GM21381 (cell line): ENCODE measurements around the gene PAQR8.
"Not testable (repeated sequence)": the region's sequence is repeated elsewhere in the genome, so short reads cannot be mapped to it uniquely, and the experiment has no call there.

ENCODE experiments used
- ATAC-seq: cut with Tn5 transposase; IDR thresholded peaks from one replicate; pipeline ENCODE4 v1.9.1; 2021; ENCODE audit warnings: mild to moderate bottlenecking, moderate library complexity; ENCODE audit not compliant: unreplicated experiment

The PAQR8 gene

DNA sequence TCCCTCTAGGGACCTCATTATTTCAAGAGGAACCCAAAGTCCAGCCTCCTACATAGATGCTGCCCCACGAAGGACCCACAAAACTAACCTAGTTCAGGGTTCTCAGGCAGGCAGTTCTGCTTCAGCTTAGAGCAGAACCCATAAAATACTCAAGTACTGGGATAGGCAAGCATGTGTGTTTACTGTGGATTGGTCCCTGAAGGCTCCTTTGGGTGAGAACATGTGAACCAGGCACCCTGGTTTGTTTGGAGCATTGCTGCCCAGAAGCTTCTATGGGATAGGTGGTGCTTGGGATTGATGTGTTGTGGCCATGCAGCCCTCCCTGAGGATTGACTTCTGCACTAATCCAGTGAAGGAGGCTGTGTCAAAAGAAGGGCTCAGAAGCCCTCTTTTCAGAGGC lies 43.3 kb downstream of the PAQR8 start:
- ATAC-seq: no peak

- ATAC-seq: no peak
Measured at GRCh38 chr6:52407467-52407866, 45.5 kb downstream of the PAQR8 start.

DNA sequence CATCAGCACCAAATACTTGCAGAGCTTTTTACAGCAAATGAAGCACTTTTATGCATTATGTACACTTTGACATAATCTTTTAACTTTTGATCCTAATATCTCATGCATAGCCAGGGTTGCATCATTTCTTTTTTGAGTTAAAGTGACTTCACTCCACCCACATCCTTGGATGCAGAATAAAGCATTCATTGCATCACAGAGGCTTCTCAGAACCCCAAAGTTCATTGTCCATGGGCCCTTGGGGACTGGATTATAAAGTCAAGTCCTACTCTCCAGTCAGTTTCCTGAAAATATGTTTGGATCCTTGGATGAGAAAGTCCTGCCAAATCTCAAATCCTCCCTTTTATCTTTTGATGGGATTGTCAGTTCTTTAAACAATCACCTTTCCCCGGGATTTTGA lies 47.5 kb downstream of the PAQR8 start:
- no peak for ATAC-seq

DNA sequence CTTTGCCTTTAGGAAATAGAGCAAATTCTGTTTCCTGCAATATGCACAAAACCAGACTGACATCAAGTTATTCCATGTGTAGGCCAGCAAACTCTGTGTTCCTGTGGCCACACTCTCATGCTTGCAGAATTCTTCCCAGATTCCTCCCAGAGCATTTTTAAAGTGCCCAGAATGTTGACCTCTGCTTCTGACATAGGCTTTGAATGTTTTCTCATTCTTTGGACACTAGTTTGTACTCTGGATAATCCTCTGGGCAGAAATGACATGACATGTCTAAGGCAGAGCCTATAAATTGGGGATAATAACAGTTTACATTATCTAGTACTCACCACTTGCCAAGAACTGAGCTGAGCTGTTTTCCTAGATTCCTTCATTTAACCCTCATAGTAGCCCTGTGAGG lies 49.0 kb downstream of the PAQR8 start:
- no peak for ATAC-seq

GRCh38 chr6:52411911-52412310 lies 50.0 kb downstream of the PAQR8 start:
- ATAC-seq: no peak

GRCh38 chr6:52415333-52415732 lies 53.4 kb downstream of the PAQR8 start:
- ATAC-seq: no peak

DNA sequence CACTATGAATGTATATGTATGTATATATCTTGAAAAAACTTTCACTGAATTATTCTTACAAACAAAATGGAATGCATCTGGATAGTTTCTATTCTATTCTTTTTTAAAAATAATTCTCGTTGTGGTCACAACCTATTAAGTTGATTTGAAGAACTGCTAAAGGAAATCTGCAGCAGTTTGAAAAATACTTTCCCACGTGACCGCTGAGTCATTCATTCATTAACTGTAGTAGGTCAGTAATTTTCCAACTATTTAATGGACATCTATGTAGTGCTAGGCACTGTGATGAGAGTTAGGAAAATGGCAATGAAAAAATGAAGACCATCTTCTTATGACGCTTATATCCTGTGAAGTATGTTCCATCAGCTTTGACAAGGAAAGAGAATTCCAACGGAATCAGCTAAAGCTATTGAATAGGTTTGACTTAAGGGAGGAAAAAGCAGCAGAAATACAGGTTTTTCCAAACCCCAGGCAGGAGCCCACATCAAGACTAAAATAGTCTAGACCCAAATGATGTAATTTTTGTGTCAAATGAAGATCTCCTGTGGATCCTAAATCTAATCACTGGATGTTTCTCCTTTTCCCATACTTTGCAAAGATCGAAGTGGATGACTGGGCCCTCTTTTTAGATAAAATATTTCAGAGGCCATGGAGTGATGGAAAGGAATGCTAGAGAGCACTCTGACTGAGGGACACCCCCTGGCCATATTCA lies 54.1 kb downstream of the PAQR8 start:
- no peak for ATAC-seq

DNA sequence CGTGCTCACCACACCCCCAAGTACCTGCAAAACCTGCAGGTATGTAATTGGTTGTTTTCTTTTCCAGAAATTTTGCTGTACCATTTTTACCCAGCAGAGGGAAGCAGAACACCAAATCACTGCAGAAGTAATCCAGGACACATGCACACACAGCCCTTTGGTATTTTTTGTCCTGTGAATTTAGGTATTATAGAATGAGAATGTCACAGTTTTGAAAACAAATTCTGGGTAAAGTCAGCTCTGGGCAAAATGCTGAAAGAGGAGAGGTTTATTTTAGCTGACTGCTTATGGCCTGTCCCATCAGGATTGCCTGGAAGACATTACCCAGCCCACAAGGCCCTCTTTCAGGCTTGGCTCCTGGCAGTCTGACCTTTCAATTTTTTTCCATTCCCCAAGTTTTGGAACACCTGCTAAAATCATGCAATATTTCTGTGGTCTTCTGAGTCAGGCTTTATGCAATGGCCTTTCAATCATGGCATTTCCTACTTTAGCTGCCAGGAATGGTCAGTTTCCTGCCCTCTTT lies 54.7 kb downstream of the PAQR8 start:
- no peak for ATAC-seq

DNA sequence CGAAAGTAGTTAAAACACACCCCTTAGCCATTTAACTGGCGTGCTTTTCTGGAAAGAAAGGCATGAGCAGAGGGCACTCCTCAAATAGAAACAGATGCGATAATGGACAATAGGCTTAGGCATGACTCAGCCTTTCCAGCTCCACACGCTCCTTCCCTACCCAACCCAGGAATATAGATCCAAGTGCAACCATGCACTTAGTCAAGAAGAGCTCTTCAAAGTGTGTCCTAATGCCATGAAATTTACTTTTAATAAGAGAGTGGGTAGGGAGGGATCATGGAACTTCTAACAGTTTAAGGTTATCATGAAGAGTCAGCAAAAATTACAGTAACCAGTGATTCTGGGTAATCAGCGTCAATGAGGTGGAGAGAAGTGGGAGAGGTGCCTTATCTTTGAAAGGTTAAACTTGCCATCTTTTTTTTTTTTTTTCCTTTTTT lies 55.7 kb downstream of the PAQR8 start:
- no peak for ATAC-seq

- ATAC-seq: no peak
Measured at GRCh38 chr6:52418606-52419005, 56.7 kb downstream of the PAQR8 start.

DNA sequence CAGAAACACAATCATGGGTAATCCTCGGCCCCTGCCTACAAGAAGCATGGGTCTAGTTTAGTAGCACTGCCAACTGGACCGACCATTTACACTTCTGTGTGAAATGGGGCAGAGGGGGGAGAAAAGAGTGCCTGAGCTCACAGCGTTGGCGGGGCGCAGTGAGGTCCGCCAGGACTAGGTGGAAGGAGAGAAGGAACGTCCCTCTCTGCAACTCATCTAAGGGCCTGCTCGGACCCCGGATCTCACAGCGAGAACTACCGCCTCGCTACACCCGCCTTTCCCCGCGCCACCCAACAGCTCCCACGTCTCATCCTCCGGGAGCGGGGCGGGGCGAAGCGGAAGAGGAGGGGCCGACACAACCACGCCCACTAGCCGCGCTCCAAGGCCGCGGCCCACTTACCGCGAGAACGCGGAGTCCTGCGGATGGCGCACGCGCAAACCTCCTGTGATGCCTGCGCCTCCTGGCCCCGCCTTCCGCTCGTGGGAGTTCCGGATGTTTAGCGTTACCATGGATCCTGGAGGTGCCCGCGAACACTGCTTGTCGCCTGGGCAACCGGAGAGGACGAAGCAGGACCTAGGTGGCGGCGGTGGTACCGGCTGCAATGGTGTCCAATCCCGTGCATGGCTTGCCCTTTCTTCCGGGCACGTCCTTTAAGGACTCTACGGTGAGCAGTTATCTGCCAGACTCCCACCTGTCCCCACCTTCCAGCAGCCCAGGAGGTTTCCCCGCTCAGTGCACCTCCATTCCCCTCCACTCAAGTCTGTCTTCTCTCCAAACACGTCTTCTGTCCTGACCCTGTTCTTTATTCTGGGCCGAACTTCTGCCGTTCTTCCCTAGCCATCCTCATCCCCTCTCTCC lies 58.1 kb downstream of the PAQR8 start, which contains the start of gene EFHC1:
Gene EFHC1 (plus strand): TSS at position 534 of the 859 bp plus-strand sequence. CDS start 69 bp downstream, at position 603.
- ATAC-seq: peak; percentile 93

DNA sequence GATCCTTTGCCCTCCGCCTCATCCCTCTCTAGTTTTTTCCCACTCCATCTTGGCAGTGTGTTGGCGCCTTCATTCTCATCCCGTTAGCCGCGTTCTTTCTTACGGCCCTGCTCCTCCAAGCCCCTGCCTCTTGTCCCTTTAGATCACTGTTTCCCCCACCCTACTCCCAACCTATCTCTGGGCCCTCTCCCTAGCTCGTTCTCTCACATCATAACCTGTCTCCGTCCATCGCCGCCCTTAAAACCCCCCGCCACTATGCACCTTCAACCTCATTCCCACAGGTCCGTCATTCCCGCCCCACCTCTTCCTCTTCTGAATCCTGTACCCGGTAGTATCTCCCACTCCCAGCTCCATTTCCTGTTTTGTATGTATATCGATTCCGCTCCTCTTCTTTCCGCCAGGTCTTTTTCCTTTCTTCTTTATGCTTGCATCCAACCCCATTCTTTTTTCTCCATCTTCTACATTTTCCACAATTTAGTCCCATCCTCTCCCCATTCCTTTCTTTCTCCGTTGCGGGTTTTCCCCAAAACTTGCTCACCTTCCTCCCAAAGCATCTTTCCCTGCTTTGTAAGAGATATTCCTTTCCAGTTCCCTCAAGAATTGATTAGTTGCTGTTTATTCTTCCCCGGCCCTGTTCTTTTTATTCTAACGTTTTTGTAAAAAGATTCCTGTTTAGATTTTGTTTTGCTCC lies 58.9 kb downstream of the PAQR8 start:
- no peak for ATAC-seq

DNA sequence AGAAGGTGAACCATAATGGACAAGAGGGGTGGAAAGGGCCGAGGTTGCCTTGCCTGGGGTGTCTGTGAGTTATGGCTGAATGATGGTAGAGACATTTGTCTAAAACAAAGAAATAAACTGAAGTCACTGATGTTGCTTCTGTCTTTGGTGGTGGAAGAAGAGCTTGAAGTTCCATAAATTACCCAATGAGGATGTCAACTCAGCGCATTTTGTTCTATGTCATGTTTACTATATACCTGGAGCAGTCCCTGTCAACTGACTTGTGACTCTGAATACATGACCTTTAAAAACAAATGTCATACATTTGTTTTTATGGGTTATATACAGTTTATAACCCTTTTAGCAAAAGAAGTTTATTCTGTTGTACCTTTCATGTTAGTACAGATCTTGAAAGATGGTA lies 60.2 kb downstream of the PAQR8 start:
- ATAC-seq: no peak

GRCh38 chr6:52423448-52423847 lies 61.5 kb downstream of the PAQR8 start:
- no peak for ATAC-seq

DNA sequence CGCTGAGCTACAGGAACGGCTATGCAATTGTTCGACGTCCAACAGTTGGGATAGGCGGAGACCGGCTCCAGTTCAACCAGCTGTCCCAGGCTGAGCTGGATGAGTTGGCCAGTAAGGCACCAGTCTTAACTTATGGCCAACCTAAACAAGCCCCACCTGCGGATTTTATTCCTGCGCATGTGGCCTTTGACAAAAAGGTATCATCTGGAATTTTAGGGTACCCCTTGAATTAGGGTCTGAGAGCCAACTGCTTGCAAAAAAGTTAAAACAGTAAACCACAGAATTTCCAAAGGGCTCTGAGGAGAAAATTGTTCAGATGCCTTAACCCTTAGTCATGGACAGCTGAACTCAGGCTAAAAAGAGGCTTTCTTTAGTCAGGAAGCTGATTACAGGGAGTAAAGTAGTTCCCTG lies 62.0 kb downstream of the PAQR8 start:
- ATAC-seq: no peak

GRCh38 chr6:52424513-52424912 lies 62.6 kb downstream of the PAQR8 start:
- no peak for ATAC-seq

DNA sequence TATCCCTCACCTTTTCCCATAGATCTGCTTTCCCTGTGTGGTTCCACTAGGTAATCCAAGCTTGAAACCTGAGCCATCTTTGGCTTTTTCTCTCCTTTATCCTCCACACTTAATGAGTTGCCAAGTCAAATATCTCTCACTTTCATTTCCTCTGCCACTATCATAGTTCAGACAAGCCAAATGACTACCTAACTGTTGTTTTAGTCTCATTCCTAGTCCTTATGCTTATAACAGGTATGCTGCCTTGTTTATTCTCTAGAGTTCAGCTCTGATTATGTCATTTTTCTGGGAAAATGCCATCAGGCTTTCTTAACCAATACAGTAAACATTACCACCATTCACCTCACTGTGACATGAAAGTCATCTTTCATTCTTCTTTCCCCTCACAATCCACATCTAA lies 64.7 kb downstream of the PAQR8 start:
- ATAC-seq: no peak

DNA sequence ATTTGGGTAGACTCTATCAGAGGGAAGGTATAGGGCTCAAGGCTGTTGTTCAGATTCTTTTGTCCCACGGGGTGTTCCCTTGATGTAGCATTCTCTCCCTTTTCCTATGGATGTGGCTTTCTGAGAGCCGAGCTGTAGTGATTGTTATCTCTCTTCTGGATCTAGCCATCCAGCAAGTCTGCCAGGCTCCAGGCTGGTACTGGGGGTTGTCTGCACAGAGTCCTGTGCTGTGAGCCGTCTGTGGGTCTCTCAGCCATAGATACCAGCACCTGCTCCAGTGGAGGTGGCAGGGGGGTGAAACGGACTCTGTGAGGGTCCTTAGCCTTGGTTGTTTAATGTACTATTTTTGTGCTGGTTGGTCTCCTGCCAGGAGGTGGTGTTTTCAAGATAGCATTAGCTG lies 71.3 kb downstream of the PAQR8 start:
- not testable (repeated sequence) for ATAC-seq

- ATAC-seq: no peak
Measured at GRCh38 chr6:52435345-52435744, 73.4 kb downstream of the PAQR8 start.

DNA sequence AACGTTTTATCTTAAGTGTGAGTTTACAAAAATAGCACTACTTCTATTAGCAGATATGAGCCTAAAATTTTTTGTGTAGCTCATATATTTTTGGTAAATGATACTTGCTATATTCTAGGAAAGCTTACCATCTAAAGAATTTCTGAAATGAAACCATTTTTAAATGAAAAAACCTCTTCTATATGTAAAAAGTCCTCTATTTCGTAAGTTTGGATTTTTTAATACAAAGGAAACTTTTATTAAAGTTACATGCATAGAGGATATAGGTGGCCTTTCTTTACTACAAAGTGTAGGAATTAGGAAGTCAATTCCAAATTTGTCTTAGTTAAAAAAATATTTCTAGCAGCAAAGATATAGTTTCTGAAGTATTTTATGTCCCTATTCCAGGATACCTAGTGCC lies 77.0 kb downstream of the PAQR8 start:
- ATAC-seq: no peak

- ATAC-seq: no peak
Measured at GRCh38 chr6:52454556-52454955, 92.6 kb downstream of the PAQR8 start.
